Body of pancreas (tissue), 4 donors: Measurements from ENCODE around the gene TRMT1L. TPM values are rescaled to one million over a fixed set of nuclear protein-coding genes. Genes with fewer than 3 reads are reported as not detected.

Experiments used
- ATAC-seq: fragments of 150-250 bp; one replicate; pipeline ENCODE4 v1.9.1; 2016
- DNase-seq, 4 donors: peaks; one replicate each; pipeline ENCODE4 v3.0.0-alpha.2; 2019
- H3K27ac ChIP-seq, 4 donors: fragments of 200-600 bp; sonication (generic); 1 replicate in 3 of 4; 2 replicates in 1 of 4; pipeline versions ENCODE4 v1.5.1 to v1.6.1; 2016 to 2019; ENCODE audit warnings: mild to moderate bottlenecking in 1 of 4, mixed read lengths in 1 of 4, moderate library complexity in 1 of 4
- H3K27me3 ChIP-seq, 2 donors: fragments of 200-600 bp; sonication (generic); one replicate each; pipeline ENCODE4 v1.6.0; 2016; ENCODE audit warnings: mild to moderate bottlenecking in 1 of 2
- H3K36me3 ChIP-seq, 2 donors: fragments of 200-600 bp; sonication (generic); replicated peaks in 1 of 2; 2 replicates each; pipeline ENCODE4 v1.5.1; 2016; ENCODE audit warnings: low read depth in 2 of 2; ENCODE audit not compliant: insufficient read depth in 1 of 2
- H3K4me1 ChIP-seq: fragments of 200-600 bp; sonication (generic); one replicate; pipeline ENCODE4 v1.6.0; 2016
- H3K4me3 ChIP-seq, 2 donors: fragments of 200-600 bp; sonication (generic); 1 replicate in 1 of 2; 2 replicates in 1 of 2; pipeline ENCODE4 v1.5.1; 2016 to 2019
- H3K9me3 ChIP-seq, 3 donors: fragments of 200-600 bp; sonication (generic); 1 replicate in 2 of 3; 2 replicates in 1 of 3; pipeline ENCODE4 v1.5.1; 2016
- CTCF ChIP-seq, 7 experiments: fragments of 450-650 bp in 4 of 7; fragments of 200-600 bp in 3 of 7; sonication (generic) in 3 of 7; IDR thresholded peaks; one replicate each; pipeline ENCODE4 v1.5.1; 2016 to 2019; ENCODE audit warnings: antibody characterized with exemption in 7 of 7
- POLR2A ChIP-seq, 3 donors: fragments of 450-650 bp; IDR thresholded peaks; one replicate each; pipeline ENCODE4 v1.6.1; 2016; ENCODE audit warnings: antibody characterized with exemption in 3 of 3, mild to moderate bottlenecking in 2 of 3
- WGBS, 2 donors: methylation state at CpG; one replicate each; pipeline ENCODE4 v1.1.5; 2017; 5-methylcytosine and 5-hydroxymethylcytosine counted together
- intact Hi-C: fragments of 100-400 bp; cut with DNase I; formaldehyde crosslinking; loops from one replicate; pipeline ENCODE4 v1.15.1; 2023
- total RNA-seq, 2 donors: library from RNA; depleted of rRNA; stranded (reverse); fragments of >200 nt; gene quantifications; one replicate each; pipeline ENCODE4 v1.1.0, GENCODE V29; 2016

Gene TRMT1L
- total RNA-seq, 2 donors from 2014 or later: 10.5 to 10.9 TPM

- H3K27ac ChIP-seq: no peak overlapping the region
- peaks cover 0 to 4% of the 10 kb centered on the region in 2 donors for H3K36me3 ChIP-seq
- no peaks in the 10 kb centered on the region for H3K9me3 ChIP-seq
- DNase-seq: no peak
- intact Hi-C loops: no loop called here
- TF ChIP-seq CTCF (IDR thresholded peaks at IDR 0.05) (no peak), POLR2A (IDR thresholded peaks at IDR 0.05) (no peak)
- H3K4me3 ChIP-seq: no peak overlapping the region
- H3K27me3 ChIP-seq: no peaks in the 10 kb centered on the region
- ATAC-seq: no peak
- no peaks in the 10 kb centered on the region for H3K4me1 ChIP-seq
Measured at GRCh38 chr1:185087746-185088145, 69.0 kb downstream of the TRMT1L start.

GRCh38 chr1:185087101-185087500 lies 69.7 kb downstream of the TRMT1L start:
- intact Hi-C loops: no loop called here
- ATAC-seq (no peak), DNase-seq (no peak)
- TF ChIP-seq POLR2A (IDR thresholded peaks at IDR 0.05) (no peak), CTCF (IDR thresholded peaks at IDR 0.05) (no peak)
- no peaks in the 10 kb centered on the region for H3K27me3 ChIP-seq
- H3K4me3 ChIP-seq: no peak overlapping the region
- H3K9me3 ChIP-seq: no peaks in the 10 kb centered on the region
- WGBS, 2 donors: 100% methylated on average over 1 of the region's 1 CpG
- no peaks in the 10 kb centered on the region for H3K4me1 ChIP-seq
- peaks cover 0 to 4% of the 10 kb centered on the region in 2 donors for H3K36me3 ChIP-seq
- no peak overlapping the region for H3K27ac ChIP-seq

- intact Hi-C loops: no loop called here
- H3K36me3 ChIP-seq: no peaks in the 10 kb centered on the region
- 89 to 93% methylated on average over 2 of the region's 2 CpGs for WGBS, 2 donors
- no peaks in the 10 kb centered on the region for H3K9me3 ChIP-seq
- DNase-seq: no peak
- no peaks in the 10 kb centered on the region for H3K27me3 ChIP-seq
- H3K4me3 ChIP-seq: no peak overlapping the region
- no peak for ATAC-seq
- TF ChIP-seq POLR2A (IDR thresholded peaks at IDR 0.05) (no peak), CTCF (IDR thresholded peaks at IDR 0.05) (no peak)
- H3K4me1 ChIP-seq: peaks cover 4% of the 10 kb centered on the region
- no peak overlapping the region for H3K27ac ChIP-seq
Measured at GRCh38 chr1:185083818-185084217, 72.9 kb downstream of the TRMT1L start.

GRCh38 chr1:185080422-185080821 lies 76.3 kb downstream of the TRMT1L start:
- no peaks in the 10 kb centered on the region for H3K9me3 ChIP-seq
- no peaks in the 10 kb centered on the region for H3K36me3 ChIP-seq
- no peak overlapping the region for H3K4me3 ChIP-seq
- H3K4me1 ChIP-seq: peaks cover 4% of the 10 kb centered on the region
- DNase-seq: no peak
- TF ChIP-seq POLR2A (IDR thresholded peaks at IDR 0.05): no peak
- no peak for TF ChIP-seq CTCF (IDR thresholded peaks at IDR 0.05)
- intact Hi-C loops: no loop called here
- ATAC-seq: no peak
- H3K27ac ChIP-seq: no peak overlapping the region
- no peaks in the 10 kb centered on the region for H3K27me3 ChIP-seq

GRCh38 chr1:185077374-185077773 lies 79.4 kb downstream of the TRMT1L start:
- H3K4me1 ChIP-seq: peaks cover 4% of the 10 kb centered on the region
- no peak overlapping the region for H3K4me3 ChIP-seq
- ATAC-seq (no peak), DNase-seq (no peak)
- no peak for TF ChIP-seq CTCF (IDR thresholded peaks at IDR 0.05)
- no peak for TF ChIP-seq POLR2A (IDR thresholded peaks at IDR 0.05)
- no peaks in the 10 kb centered on the region for H3K27me3 ChIP-seq
- no peaks in the 10 kb centered on the region for H3K36me3 ChIP-seq
- no peak overlapping the region for H3K27ac ChIP-seq
- 73 to 81% methylated on average over 4 of the region's 4 CpGs for WGBS, 2 donors
- H3K9me3 ChIP-seq: no peaks in the 10 kb centered on the region
- intact Hi-C loops: no loop called here
